ENCODE measurements around the gene SIL1. TPM values are rescaled to one million over a fixed set of nuclear protein-coding genes. Genes with fewer than 3 reads are reported as not detected.

SIL1 gene
- total RNA-seq, 4 donors from 2014 or later = 41.4 to 63.1 (median 52.8) TPM

GRCh38 chr5:138990986-138991590 lies 207.1 kb downstream of the SIL1 start:
- peak overlapping the region in 3 of 4 donors; percentile 10 to 35 (median 16) for H3K27ac ChIP-seq
- peaks cover 0 to 3% (median 0%) of the 10 kb centered on the region in 3 donors for H3K36me3 ChIP-seq
- no peak overlapping the region for H3K4me3 ChIP-seq
- WGBS, 2 donors = 79 to 85% methylated on average over 4 of the region's 4 CpGs
- H3K4me1 ChIP-seq = peaks cover 0 to 4% (median 0%) of the 10 kb centered on the region in 4 donors
- no peaks in the 10 kb centered on the region for H3K27me3 ChIP-seq
- peaks cover 0 to 3% (median 0%) of the 10 kb centered on the region in 4 donors for H3K9me3 ChIP-seq
- TF ChIP-seq, protein P1, sequence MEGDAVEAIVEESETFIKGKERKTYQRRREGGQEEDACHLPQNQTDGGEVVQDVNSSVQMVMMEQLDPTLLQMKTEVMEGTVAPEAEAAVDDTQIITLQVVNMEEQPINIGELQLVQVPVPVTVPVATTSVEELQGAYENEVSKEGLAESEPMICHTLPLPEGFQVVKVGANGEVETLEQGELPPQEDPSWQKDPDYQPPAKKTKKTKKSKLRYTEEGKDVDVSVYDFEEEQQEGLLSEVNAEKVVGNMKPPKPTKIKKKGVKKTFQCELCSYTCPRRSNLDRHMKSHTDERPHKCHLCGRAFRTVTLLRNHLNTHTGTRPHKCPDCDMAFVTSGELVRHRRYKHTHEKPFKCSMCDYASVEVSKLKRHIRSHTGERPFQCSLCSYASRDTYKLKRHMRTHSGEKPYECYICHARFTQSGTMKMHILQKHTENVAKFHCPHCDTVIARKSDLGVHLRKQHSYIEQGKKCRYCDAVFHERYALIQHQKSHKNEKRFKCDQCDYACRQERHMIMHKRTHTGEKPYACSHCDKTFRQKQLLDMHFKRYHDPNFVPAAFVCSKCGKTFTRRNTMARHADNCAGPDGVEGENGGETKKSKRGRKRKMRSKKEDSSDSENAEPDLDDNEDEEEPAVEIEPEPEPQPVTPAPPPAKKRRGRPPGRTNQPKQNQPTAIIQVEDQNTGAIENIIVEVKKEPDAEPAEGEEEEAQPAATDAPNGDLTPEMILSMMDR (IDR thresholded peaks at IDR 0.05) = no peak
- no peak for TF ChIP-seq POLR2A (IDR thresholded peaks at IDR 0.05)
- no peak for TF ChIP-seq EP300 (IDR thresholded peaks at IDR 0.05)
- DNase-seq (ENCODE audit: low spot score in 2 of 2) = no peak

DNA sequence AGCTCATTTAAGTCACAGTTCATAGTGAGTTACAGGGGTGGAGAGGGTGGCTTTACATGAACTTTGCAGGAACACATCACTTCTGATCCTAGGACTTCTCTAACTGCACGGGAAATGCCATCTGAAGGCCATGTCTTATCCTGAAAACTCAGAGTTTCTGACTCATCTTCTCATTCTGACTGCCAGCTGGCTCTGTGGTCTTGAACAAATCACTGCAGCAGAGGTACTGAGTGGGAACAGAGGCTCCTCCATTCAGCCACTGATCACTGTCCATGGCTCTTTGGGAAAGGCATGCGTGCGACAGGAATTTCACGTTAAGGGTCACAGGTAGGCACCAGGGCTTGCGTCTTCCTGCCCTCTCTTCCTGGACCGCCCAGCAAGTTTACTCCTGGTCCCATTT lies 208.4 kb downstream of the SIL1 start:
- Histone ChIP-seq H3K36me3 (peaks cover 0 to 4% (median 0%) of the 10 kb centered on the region in 3 donors), H3K27ac (no peak overlapping the region), H3K4me1 (peaks cover 0 to 4% (median 0%) of the 10 kb centered on the region in 4 donors), H3K4me3 (no peak overlapping the region), H3K9me3 (no peaks in the 10 kb centered on the region), H3K27me3 (no peaks in the 10 kb centered on the region)
- TF ChIP-seq, protein P1 (IDR thresholded peaks at IDR 0.05) = no peak
- TF ChIP-seq POLR2A (IDR thresholded peaks at IDR 0.05) = no peak
- TF ChIP-seq EP300 (IDR thresholded peaks at IDR 0.05) = no peak
- DNase-seq (ENCODE audit: low spot score in 2 of 2) = no peak
- WGBS, 2 donors = 96 to 100% methylated on average over 6 of the region's 6 CpGs

DNA sequence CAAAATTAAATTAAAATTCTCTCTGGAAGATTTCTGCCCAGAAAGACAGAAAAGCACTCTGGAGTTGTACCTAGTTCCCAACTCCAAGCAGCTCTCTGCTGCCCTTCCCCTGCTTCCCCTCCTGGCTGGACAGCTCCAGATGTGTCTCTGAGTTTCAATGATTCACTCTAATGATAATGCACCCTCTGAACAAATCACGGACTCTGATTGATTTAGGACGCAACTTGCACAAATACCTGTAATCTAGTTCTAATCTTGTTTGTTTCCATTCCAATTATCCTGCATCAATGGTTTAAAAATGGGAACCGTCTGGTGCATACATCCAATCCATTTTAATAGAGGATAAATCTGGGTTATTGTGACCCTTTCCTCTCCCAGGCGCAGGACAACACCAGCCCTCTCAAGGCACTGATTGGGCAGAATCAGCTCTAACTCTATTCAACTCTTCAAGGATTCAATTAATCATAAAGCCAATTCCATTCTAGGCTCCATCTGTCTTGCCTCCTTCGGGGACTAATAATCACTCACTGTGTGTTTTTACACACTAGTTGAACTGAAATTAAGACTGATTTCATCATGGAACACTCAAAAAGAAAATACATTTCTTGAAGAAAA lies 211.9 kb downstream of the SIL1 start:
- TF ChIP-seq POLR2A (IDR thresholded peaks at IDR 0.05) = no peak
- no peak for TF ChIP-seq EP300 (IDR thresholded peaks at IDR 0.05)
- TF ChIP-seq, protein P1 (IDR thresholded peaks at IDR 0.05) = no peak
- peaks cover 0 to 4% (median 0%) of the 10 kb centered on the region in 3 donors for H3K36me3 ChIP-seq
- H3K9me3 ChIP-seq = no peaks in the 10 kb centered on the region
- H3K27me3 ChIP-seq = no peaks in the 10 kb centered on the region
- peaks cover 0 to 2% (median 0%) of the 10 kb centered on the region in 4 donors for H3K4me1 ChIP-seq
- no peak overlapping the region for H3K27ac ChIP-seq
- DNase-seq (ENCODE audit: low spot score in 2 of 2) = no peak
- H3K4me3 ChIP-seq = no peak overlapping the region
- WGBS, 2 donors = 91 to 93% methylated on average over 5 of the region's 5 CpGs

DNA sequence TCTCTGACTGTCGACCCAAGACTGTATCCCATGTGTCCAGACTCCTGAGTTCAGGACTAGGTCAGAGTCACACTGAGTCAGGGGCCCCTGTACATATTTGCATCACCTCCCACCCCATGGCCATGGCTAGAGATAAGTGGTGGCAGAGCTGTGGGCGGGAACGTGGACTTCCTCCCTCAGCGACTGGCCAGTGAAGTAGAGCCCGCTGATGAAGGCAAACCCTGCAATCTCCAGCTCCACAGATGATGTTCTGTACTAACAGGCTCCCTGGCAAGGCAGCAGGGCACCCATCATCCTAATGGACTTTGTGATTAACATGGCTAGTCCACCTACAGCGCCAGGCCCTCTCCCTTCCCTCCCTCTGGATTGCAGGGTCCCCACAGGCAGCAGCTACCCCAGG lies 212.5 kb downstream of the SIL1 start:
- DNase-seq (ENCODE audit: low spot score in 2 of 2) = no peak
- H3K4me3 ChIP-seq = no peak overlapping the region
- TF ChIP-seq, protein P1 (IDR thresholded peaks at IDR 0.05) = no peak
- TF ChIP-seq POLR2A (IDR thresholded peaks at IDR 0.05) = no peak
- TF ChIP-seq EP300 (IDR thresholded peaks at IDR 0.05) = no peak
- no peaks in the 10 kb centered on the region for H3K4me1 ChIP-seq
- no peak overlapping the region for H3K27ac ChIP-seq
- H3K36me3 ChIP-seq = peaks cover 0 to 4% (median 0%) of the 10 kb centered on the region in 3 donors
- no peaks in the 10 kb centered on the region for H3K9me3 ChIP-seq
- WGBS, 2 donors = 74 to 78% methylated on average over 6 of the region's 6 CpGs
- no peaks in the 10 kb centered on the region for H3K27me3 ChIP-seq

DNA sequence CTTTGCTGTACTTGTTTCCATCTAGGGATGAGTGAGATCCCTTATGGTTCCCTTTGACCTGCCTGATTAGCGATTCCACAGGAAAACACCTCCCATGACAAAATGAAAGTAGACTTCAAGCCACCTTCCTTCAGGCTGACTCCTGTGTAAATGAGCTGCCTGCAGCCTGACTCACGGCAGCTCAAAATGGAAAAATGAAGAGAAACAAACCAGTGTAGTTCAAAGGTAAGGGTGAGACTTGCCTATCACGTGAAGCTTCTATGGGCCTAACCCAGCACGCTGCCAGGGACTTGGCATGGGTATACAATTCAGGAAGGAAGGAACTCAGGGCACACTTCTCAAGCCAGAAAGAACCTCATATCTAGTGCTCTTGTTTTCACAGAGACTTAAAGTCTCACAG lies 212.9 kb downstream of the SIL1 start:
- no peak overlapping the region for H3K27ac ChIP-seq
- no peaks in the 10 kb centered on the region for H3K27me3 ChIP-seq
- no peaks in the 10 kb centered on the region for H3K4me1 ChIP-seq
- DNase-seq (ENCODE audit: low spot score in 2 of 2) = no peak
- no peak overlapping the region for H3K4me3 ChIP-seq
- TF ChIP-seq POLR2A (IDR thresholded peaks at IDR 0.05) = no peak
- TF ChIP-seq, protein P1 (IDR thresholded peaks at IDR 0.05) = no peak
- TF ChIP-seq EP300 (IDR thresholded peaks at IDR 0.05) = no peak
- 78% methylated on average over 4 of the region's 4 CpGs for WGBS, 2 donors
- H3K9me3 ChIP-seq = no peaks in the 10 kb centered on the region
- peaks cover 0 to 4% (median 0%) of the 10 kb centered on the region in 3 donors for H3K36me3 ChIP-seq
